Calu3 (cell line): ENCODE measurements around the gene CD248. TPM values are rescaled to one million over a fixed set of nuclear protein-coding genes. Genes with fewer than 3 reads are reported as not detected.

ENCODE experiments used
- BruUV-seq: library from RNA; stranded (reverse); fragments of 400-500 nt; replicated peaks from 2 replicates; lab custom pipeline; 2021; lab: Mats Ljungman, UMichigan
- CTCF ChIA-PET: fragments of 300-600 bp; sonication (Branson Sonifier 250); formaldehyde crosslinking; loops from one replicate; lab custom pipeline; 2022; ENCODE audit warnings: antibody characterized with exemption; lab: Charles Lee
- DNase-seq: peaks from one replicate; pipeline ENCODE4 v3.0.0; 2022
- H3K27ac Mint-ChIP-seq: one replicate; pipeline ENCODE4 v1.8.0; 2022; ENCODE audit warnings: mixed read lengths; ENCODE audit not compliant: unreplicated experiment
- H3K27me3 Mint-ChIP-seq: one replicate; pipeline ENCODE4 v1.8.0; 2022; ENCODE audit warnings: mixed read lengths; ENCODE audit not compliant: unreplicated experiment
- H3K36me3 Mint-ChIP-seq: one replicate; pipeline ENCODE4 v1.8.0; 2022; ENCODE audit warnings: mild to moderate bottlenecking, moderate library complexity, mixed read lengths; ENCODE audit not compliant: insufficient read depth, unreplicated experiment
- H3K4me1 Mint-ChIP-seq: one replicate; pipeline ENCODE4 v1.8.0; 2022; ENCODE audit warnings: mild to moderate bottlenecking, low read depth, mixed read lengths; ENCODE audit not compliant: unreplicated experiment
- H3K4me3 Mint-ChIP-seq: one replicate; pipeline ENCODE4 v1.8.0; 2022; ENCODE audit warnings: mild to moderate bottlenecking, low read depth, moderate library complexity, mixed read lengths; ENCODE audit not compliant: unreplicated experiment
- H3K9me3 Mint-ChIP-seq: one replicate; pipeline ENCODE4 v1.8.0; 2022; ENCODE audit warnings: low read depth, mixed read lengths; ENCODE audit not compliant: unreplicated experiment
- intact Hi-C: fragments of 100-400 bp; cut with micrococcal nuclease; formaldehyde crosslinking; loops from one replicate; pipeline ENCODE4 v1.10.0; 2022; ENCODE audit not compliant: unreplicated experiment
- total RNA-seq: library from RNA; stranded (reverse); gene quantifications from 2 replicates; pipeline ENCODE4 v1.2.3, GENCODE V29; 2022
- TF ChIP-seq, protein P1 (sequence below): fragments of 200-600 bp; IDR thresholded peaks from one replicate; pipeline ENCODE4 v1.8.0; 2022; ENCODE audit warnings: antibody characterized with exemption; ENCODE audit not compliant: unreplicated experiment

CD248 gene
- total RNA-seq, 1 experiment from 2014 or later: not detected

GRCh38 chr11:66339686-66340483 is 23.0 kb upstream of the CD248 start:
- CTCF ChIA-PET: interaction anchor here (0.6 kb wide), 2 partner anchors 13 to 23 kb away, joined by 3 read pairs; partner anchors contain the start of gene CD248
- H3K4me1 Mint-ChIP-seq: peaks cover 38% of the 10 kb centered on the region
- peaks cover 43% of the 10 kb centered on the region for H3K36me3 Mint-ChIP-seq
- H3K27me3 Mint-ChIP-seq: no peaks in the 10 kb centered on the region
- intact Hi-C loops: no loop called here
- H3K9me3 Mint-ChIP-seq: no peaks in the 10 kb centered on the region
- TF ChIP-seq, protein P1, sequence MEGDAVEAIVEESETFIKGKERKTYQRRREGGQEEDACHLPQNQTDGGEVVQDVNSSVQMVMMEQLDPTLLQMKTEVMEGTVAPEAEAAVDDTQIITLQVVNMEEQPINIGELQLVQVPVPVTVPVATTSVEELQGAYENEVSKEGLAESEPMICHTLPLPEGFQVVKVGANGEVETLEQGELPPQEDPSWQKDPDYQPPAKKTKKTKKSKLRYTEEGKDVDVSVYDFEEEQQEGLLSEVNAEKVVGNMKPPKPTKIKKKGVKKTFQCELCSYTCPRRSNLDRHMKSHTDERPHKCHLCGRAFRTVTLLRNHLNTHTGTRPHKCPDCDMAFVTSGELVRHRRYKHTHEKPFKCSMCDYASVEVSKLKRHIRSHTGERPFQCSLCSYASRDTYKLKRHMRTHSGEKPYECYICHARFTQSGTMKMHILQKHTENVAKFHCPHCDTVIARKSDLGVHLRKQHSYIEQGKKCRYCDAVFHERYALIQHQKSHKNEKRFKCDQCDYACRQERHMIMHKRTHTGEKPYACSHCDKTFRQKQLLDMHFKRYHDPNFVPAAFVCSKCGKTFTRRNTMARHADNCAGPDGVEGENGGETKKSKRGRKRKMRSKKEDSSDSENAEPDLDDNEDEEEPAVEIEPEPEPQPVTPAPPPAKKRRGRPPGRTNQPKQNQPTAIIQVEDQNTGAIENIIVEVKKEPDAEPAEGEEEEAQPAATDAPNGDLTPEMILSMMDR: no peak
- no TSS peak for BruUV-seq
- no peak overlapping the region for H3K4me3 Mint-ChIP-seq
- no peak overlapping the region for H3K27ac Mint-ChIP-seq
- DNase-seq: no peak

DNA sequence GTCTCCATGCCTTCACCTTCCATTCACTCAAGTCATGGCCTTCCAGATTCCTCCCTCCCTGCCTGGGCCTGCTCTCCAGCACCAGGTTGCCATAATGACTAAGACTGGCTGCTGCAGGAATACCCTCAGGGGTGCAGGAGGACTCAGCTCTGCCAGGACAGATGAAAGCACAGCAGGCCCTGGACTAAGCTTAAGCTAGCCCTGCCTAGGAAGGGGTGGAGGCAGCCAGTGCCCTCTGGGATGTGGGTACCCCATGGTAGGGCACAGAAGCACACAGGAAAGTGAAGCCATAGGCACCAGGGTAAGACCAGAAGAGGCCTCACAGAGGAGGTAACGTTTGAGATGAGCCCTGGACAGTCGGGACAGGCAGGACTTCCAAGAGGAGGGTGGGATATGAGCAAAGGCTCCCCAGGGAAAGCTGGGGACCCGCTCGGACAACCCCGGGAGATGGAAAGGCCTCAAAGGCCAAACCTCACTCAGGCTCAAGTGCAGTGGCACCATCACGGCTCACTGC is 22.4 kb upstream of the CD248 start:
- Mint-ChIP-seq H3K9me3 (no peaks in the 10 kb centered on the region), H3K27me3 (no peaks in the 10 kb centered on the region), H3K27ac (no peak overlapping the region), H3K36me3 (peaks cover 37% of the 10 kb centered on the region), H3K4me3 (no peak overlapping the region), H3K4me1 (peaks cover 38% of the 10 kb centered on the region)
- TF ChIP-seq, protein P1: no peak
- no TSS peak for BruUV-seq
- intact Hi-C loops: no loop called here
- DNase-seq: no peak
- CTCF ChIA-PET: interaction anchor here (0.6 kb wide), 2 partner anchors 14 to 22 kb away, joined by 3 read pairs; partner anchors contain the start of gene CD248

DNA sequence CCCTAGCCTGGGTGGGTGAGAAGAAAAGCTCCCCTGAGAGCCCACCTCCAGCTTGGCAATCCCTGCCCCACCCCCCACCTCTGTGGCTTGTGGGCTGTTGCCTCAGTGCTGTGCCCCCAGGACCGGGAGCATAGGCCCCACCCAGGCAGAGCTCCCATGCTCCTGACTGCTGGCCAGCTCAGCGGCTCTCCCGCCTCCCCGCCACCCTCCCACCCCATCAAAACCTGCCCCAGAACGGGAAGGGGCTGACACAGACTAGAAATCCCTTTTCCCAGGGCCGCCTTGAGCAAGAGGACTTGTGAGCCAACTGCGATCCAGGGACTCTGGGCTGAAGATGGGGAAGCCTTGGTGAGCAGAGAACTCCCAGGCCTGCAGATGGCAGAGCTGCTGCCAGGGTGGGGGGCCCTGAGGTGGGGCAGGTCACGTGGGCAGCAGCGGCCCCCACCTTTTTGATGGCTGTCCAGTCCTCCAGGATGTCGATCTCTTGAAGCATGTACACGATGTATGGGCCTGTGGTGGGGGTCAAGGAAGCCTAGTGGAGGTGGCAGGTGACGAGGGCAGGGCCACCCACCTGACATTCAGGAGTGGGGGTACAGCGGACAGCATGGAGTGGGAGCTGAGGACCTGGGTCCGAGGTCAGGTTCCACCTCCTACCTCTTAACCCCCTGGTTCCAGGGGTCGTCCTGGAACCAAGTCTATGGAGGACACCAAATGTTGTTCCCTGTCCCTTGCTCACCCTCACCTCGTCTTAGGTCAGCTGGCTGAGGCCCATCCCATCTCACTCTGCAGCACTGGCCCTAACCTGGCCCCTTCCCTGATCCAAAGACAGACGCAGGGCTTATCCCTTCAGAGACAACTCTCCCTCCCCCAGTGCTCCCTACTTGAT is 21.7 kb upstream of the CD248 start:
- peaks cover 34% of the 10 kb centered on the region for H3K36me3 Mint-ChIP-seq
- BruUV-seq: no TSS peak
- intact Hi-C loops: no loop called here
- CTCF ChIA-PET: interaction anchor here (0.6 kb wide), 1 partner anchor 16 kb away, joined by 3 read pairs; no protein-coding TSS in a partner anchor
- H3K27ac Mint-ChIP-seq: no peak overlapping the region
- no peak overlapping the region for H3K4me3 Mint-ChIP-seq
- TF ChIP-seq, protein P1: no peak
- no peaks in the 10 kb centered on the region for H3K9me3 Mint-ChIP-seq
- no peaks in the 10 kb centered on the region for H3K27me3 Mint-ChIP-seq
- DNase-seq: no peak
- H3K4me1 Mint-ChIP-seq: peaks cover 32% of the 10 kb centered on the region
